Liver (tissue), 9 donors: ENCODE results near the gene DIP2B. TPM values are rescaled to one million over a fixed set of nuclear protein-coding genes. Genes with fewer than 3 reads are reported as not detected.

Source experiments
- DNase-seq: peaks from one replicate; pipeline ENCODE4 v3.0.0-alpha.2; 2017; ENCODE audit warnings: low spot score
- H3K27ac ChIP-seq, 2 donors: one replicate each; pipeline ENCODE4 v1.7.0; 2013; ENCODE audit warnings: inconsistent platforms in 2 of 2, low read length in 2 of 2, control low read depth in 1 of 2, low read depth in 1 of 2, mild to moderate bottlenecking in 1 of 2
- H3K27me3 ChIP-seq, 4 donors: one replicate each; pipeline versions ENCODE4 v1.6.1 to v1.7.0; 2013; ENCODE audit warnings: low read length in 3 of 4, inconsistent platforms in 1 of 4, mild to moderate bottlenecking in 1 of 4, moderate library complexity in 1 of 4; ENCODE audit not compliant: control insufficient read depth in 4 of 4, insufficient read depth in 4 of 4
- H3K36me3 ChIP-seq, 4 donors: one replicate each; pipeline versions ENCODE4 v1.6.1 to v1.7.0; 2013; ENCODE audit warnings: low read length in 3 of 4, mild to moderate bottlenecking in 3 of 4, low read depth in 1 of 4, moderate library complexity in 1 of 4; ENCODE audit not compliant: control insufficient read depth in 4 of 4, insufficient read depth in 3 of 4
- H3K4me1 ChIP-seq, 4 donors: one replicate each; pipeline versions ENCODE4 v1.6.1 to v1.7.0; 2013; ENCODE audit warnings: low read length in 3 of 4, mild to moderate bottlenecking in 3 of 4, moderate library complexity in 1 of 4; ENCODE audit not compliant: control insufficient read depth in 4 of 4, insufficient read depth in 4 of 4
- H3K4me3 ChIP-seq, 3 donors: one replicate each; pipeline versions ENCODE4 v1.6.1 to v1.7.0; 2013; ENCODE audit warnings: low read length in 3 of 3, control low read depth in 1 of 3, low read depth in 1 of 3, mild to moderate bottlenecking in 1 of 3
- H3K9ac ChIP-seq, 2 donors: one replicate each; pipeline ENCODE4 v1.7.0; 2013; ENCODE audit warnings: low read length in 2 of 2, mild to moderate bottlenecking in 2 of 2, moderate library complexity in 2 of 2, control low read depth in 1 of 2, low read depth in 1 of 2
- H3K9me3 ChIP-seq, 4 donors: one replicate each; pipeline versions ENCODE4 v1.6.1 to v1.7.0; 2013; ENCODE audit warnings: low read length in 3 of 4; ENCODE audit not compliant: control insufficient read depth in 4 of 4
- FOXA1 ChIP-seq: IDR thresholded peaks from 2 replicates; pipeline ENCODE4 v1.6.1; 2016; ENCODE audit warnings: antibody characterized with exemption
- FOXA2 ChIP-seq: IDR thresholded peaks from 2 replicates; pipeline ENCODE4 v1.6.1; 2016; ENCODE audit warnings: antibody characterized with exemption
- GABPA ChIP-seq, 2 donors: IDR thresholded peaks in 1 of 2; conservative IDR thresholded peaks in 1 of 2; 2 replicates each; pipeline ENCODE4 v1.6.1; 2016; ENCODE audit warnings: antibody characterized with exemption in 2 of 2, mild to moderate bottlenecking in 1 of 2, moderate library complexity in 1 of 2
- HNF4A ChIP-seq, 2 donors: conservative IDR thresholded peaks; 2 replicates each; pipeline ENCODE4 v1.6.1; 2016; ENCODE audit warnings: antibody characterized with exemption in 2 of 2, mild to moderate bottlenecking in 2 of 2
- HNF4G ChIP-seq: IDR thresholded peaks from 2 replicates; pipeline ENCODE4 v1.6.1; 2016; ENCODE audit warnings: antibody characterized with exemption
- JUND ChIP-seq, 2 donors: IDR thresholded peaks; 2 replicates each; pipeline ENCODE4 v1.6.1; 2016; ENCODE audit warnings: antibody characterized with exemption in 2 of 2
- RAD21 ChIP-seq, 2 donors: IDR thresholded peaks; 2 replicates each; pipeline ENCODE4 v1.6.1; 2016; ENCODE audit warnings: antibody characterized with exemption in 2 of 2, mild to moderate bottlenecking in 2 of 2
- RXRA ChIP-seq, 2 donors: IDR thresholded peaks; 2 replicates each; pipeline ENCODE4 v1.6.1; 2017 to 2018; ENCODE audit warnings: antibody characterized with exemption in 2 of 2, mild to moderate bottlenecking in 1 of 2
- SP1 ChIP-seq: IDR thresholded peaks from 2 replicates; pipeline ENCODE4 v1.6.1; 2018; ENCODE audit warnings: antibody characterized with exemption, mild to moderate bottlenecking
- TAF1 ChIP-seq: conservative IDR thresholded peaks from 2 replicates; pipeline ENCODE4 v1.6.1; 2016; ENCODE audit warnings: antibody characterized with exemption, mild to moderate bottlenecking
- YY1 ChIP-seq: IDR thresholded peaks from 2 replicates; pipeline ENCODE4 v1.6.1; 2016; ENCODE audit warnings: antibody characterized with exemption, mild to moderate bottlenecking
- WGBS: extraction: QIAGEN DNeasy Blood & Tissue Kit; methylation state at CpG from one replicate; pipeline ENCODE4 v1.1.7; 2013; 5-methylcytosine and 5-hydroxymethylcytosine counted together
- polyA plus RNA-seq, 2 donors: library from polyadenylated mRNA; stranded (reverse) in 1 of 2; unstranded in 1 of 2; fragments of 200-250 nt in 1 of 2; fragments of >200 nt in 1 of 2; fragmentation: Nextera tagmentation in 1 of 2; extraction: Ambion mirVana in 1 of 2; gene quantifications; one replicate each; pipeline versions ENCODE4 v1.2.1 to v1.2.3, GENCODE V29; 2013 to 2015
- total RNA-seq, 2 donors: library from RNA; depleted of rRNA; stranded (reverse); fragments of >200 nt; gene quantifications; one replicate each; pipeline ENCODE4 v1.2.3, GENCODE V29; 2014
- TF ChIP-seq, protein P1 (sequence below): IDR thresholded peaks from 2 replicates; pipeline ENCODE4 v1.6.1; 2016; ENCODE audit warnings: antibody characterized with exemption
- TF ChIP-seq, protein P2 (sequence below): IDR thresholded peaks from 2 replicates; pipeline ENCODE4 v1.6.1; 2016; ENCODE audit warnings: antibody characterized with exemption
- TF ChIP-seq, protein P3 (sequence below): fragments of 150-350 bp; IDR thresholded peaks from 2 replicates; pipeline ENCODE4 v1.5.1; 2017; ENCODE audit warnings: improper control_type of control experiment, low read depth, low read length; ENCODE audit not compliant: missing input control
- TF ChIP-seq, protein P4 (sequence below): IDR thresholded peaks from 2 replicates; pipeline ENCODE4 v1.6.1; 2016; ENCODE audit warnings: antibody characterized with exemption, mild to moderate bottlenecking
- donor health status: healthy.
- donor health status: healthy.
- donor health status: healthy.
- donor health status: healthy.
- donor health status: healthy.

DIP2B gene
- total and polyA plus RNA-seq, 4 donors: 4.8 to 30.7 (median 13.8) TPM

DNA sequence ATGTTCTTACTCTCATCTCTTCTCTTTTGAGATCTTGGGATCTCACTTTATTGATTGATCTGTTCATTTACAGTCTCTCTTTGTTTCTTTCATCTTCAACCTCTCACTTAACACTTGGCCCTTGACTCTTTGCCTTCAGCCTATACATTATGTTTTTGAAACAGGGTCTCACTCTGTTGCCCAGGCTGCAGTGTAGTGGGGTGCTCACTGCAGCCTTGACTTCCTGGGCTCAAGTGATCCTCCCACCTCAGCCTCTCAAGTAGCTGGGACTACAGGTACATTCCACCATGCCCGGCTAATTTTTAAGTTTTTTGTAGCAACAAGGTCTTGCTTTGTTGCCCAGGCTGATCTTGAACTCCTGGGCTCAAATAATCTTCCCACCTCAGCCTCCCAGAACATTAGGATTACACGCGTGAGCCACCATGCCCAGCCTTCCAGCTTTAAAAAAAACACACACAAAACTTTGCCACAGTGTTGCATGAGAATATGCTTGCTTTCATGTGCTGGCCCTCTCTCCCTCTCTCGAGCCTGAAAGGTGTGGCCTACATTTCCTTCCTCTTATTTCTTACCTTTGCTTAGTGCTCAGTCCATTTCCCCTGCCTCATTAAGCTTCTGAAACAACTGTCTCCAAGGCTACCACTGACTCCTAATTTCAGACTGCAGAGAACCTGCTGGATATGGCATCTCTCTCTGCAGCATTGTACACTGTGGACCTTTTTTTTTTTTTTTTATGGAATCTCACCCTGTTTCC is 9.9 kb downstream of the DIP2B start:
- Histone ChIP-seq H3K9me3 (no peaks in the 10 kb centered on the region), H3K27me3 (no peaks in the 10 kb centered on the region), H3K4me1 (peaks cover 1 to 34% (median 20%) of the 10 kb centered on the region in 4 donors), H3K36me3 (no peaks in the 10 kb centered on the region), H3K4me3 (no peak overlapping the region), H3K9ac (no peak overlapping the region), H3K27ac (no peak overlapping the region)
- no peak for DNase-seq
- WGBS: 83% methylated on average over 4 of the region's 4 CpGs
- TF ChIP-seq, protein P1, sequence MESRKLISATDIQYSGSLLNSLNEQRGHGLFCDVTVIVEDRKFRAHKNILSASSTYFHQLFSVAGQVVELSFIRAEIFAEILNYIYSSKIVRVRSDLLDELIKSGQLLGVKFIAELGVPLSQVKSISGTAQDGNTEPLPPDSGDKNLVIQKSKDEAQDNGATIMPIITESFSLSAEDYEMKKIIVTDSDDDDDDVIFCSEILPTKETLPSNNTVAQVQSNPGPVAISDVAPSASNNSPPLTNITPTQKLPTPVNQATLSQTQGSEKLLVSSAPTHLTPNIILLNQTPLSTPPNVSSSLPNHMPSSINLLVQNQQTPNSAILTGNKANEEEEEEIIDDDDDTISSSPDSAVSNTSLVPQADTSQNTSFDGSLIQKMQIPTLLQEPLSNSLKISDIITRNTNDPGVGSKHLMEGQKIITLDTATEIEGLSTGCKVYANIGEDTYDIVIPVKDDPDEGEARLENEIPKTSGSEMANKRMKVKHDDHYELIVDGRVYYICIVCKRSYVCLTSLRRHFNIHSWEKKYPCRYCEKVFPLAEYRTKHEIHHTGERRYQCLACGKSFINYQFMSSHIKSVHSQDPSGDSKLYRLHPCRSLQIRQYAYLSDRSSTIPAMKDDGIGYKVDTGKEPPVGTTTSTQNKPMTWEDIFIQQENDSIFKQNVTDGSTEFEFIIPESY: no peak
- TF ChIP-seq TAF1 (no peak), JUND (IDR thresholded peaks at IDR 0.05) (no peak), SP1 (no peak), YY1 (no peak), HNF4G (no peak), HNF4A (conservative IDR thresholded peaks at IDR 0.05) (no peak), RAD21 (IDR thresholded peaks at IDR 0.05) (no peak), FOXA1 (no peak)
- TF ChIP-seq, protein P2, sequence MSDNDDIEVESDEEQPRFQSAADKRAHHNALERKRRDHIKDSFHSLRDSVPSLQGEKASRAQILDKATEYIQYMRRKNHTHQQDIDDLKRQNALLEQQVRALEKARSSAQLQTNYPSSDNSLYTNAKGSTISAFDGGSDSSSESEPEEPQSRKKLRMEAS: no peak
- TF ChIP-seq, protein P3, sequence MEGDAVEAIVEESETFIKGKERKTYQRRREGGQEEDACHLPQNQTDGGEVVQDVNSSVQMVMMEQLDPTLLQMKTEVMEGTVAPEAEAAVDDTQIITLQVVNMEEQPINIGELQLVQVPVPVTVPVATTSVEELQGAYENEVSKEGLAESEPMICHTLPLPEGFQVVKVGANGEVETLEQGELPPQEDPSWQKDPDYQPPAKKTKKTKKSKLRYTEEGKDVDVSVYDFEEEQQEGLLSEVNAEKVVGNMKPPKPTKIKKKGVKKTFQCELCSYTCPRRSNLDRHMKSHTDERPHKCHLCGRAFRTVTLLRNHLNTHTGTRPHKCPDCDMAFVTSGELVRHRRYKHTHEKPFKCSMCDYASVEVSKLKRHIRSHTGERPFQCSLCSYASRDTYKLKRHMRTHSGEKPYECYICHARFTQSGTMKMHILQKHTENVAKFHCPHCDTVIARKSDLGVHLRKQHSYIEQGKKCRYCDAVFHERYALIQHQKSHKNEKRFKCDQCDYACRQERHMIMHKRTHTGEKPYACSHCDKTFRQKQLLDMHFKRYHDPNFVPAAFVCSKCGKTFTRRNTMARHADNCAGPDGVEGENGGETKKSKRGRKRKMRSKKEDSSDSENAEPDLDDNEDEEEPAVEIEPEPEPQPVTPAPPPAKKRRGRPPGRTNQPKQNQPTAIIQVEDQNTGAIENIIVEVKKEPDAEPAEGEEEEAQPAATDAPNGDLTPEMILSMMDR: no peak

DNA sequence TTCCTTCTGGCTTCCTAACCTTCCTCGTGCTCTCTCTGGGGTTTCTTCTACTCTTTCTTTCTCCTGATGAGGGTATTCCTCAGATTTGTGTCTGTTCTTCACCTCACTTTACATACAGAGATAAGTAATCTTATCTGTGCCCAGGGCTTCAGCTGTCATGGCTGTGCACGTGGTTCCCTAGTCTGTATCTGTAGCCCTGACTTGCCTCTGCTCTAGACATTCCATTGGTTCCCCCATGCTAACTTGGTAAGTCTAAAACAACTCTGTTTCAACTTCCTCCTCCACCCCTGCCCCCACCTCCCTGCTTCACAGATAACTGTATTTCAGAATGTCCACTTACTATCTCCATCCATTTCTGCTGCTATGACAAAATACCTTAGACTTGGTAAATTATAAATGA is 10.8 kb downstream of the DIP2B start:
- peaks cover 1 to 29% (median 17%) of the 10 kb centered on the region in 4 donors for H3K4me1 ChIP-seq
- H3K9ac ChIP-seq: no peak overlapping the region
- H3K9me3 ChIP-seq: no peaks in the 10 kb centered on the region
- H3K4me3 ChIP-seq: no peak overlapping the region
- TF ChIP-seq RAD21 (IDR thresholded peaks at IDR 0.05) (no peak), HNF4A (conservative IDR thresholded peaks at IDR 0.05) (no peak), RXRA (IDR thresholded peaks at IDR 0.05) (no peak), TAF1 (no peak), HNF4G (no peak), SP1 (no peak), FOXA1 (no peak), JUND (IDR thresholded peaks at IDR 0.05) (no peak), GABPA (IDR thresholded peaks at IDR 0.05 in 1 of 2, conservative IDR thresholded peaks at IDR 0.05 in 1 of 2) (no peak), FOXA2 (no peak)
- TF ChIP-seq, protein P2: no peak
- TF ChIP-seq, protein P1: no peak
- TF ChIP-seq, protein P3: no peak
- TF ChIP-seq, protein P4, sequence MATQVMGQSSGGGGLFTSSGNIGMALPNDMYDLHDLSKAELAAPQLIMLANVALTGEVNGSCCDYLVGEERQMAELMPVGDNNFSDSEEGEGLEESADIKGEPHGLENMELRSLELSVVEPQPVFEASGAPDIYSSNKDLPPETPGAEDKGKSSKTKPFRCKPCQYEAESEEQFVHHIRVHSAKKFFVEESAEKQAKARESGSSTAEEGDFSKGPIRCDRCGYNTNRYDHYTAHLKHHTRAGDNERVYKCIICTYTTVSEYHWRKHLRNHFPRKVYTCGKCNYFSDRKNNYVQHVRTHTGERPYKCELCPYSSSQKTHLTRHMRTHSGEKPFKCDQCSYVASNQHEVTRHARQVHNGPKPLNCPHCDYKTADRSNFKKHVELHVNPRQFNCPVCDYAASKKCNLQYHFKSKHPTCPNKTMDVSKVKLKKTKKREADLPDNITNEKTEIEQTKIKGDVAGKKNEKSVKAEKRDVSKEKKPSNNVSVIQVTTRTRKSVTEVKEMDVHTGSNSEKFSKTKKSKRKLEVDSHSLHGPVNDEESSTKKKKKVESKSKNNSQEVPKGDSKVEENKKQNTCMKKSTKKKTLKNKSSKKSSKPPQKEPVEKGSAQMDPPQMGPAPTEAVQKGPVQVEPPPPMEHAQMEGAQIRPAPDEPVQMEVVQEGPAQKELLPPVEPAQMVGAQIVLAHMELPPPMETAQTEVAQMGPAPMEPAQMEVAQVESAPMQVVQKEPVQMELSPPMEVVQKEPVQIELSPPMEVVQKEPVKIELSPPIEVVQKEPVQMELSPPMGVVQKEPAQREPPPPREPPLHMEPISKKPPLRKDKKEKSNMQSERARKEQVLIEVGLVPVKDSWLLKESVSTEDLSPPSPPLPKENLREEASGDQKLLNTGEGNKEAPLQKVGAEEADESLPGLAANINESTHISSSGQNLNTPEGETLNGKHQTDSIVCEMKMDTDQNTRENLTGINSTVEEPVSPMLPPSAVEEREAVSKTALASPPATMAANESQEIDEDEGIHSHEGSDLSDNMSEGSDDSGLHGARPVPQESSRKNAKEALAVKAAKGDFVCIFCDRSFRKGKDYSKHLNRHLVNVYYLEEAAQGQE: no peak
- no peak overlapping the region for H3K27ac ChIP-seq
- no peaks in the 10 kb centered on the region for H3K27me3 ChIP-seq
- H3K36me3 ChIP-seq: no peaks in the 10 kb centered on the region
- 81% methylated on average over 2 of the region's 2 CpGs for WGBS
- DNase-seq: no peak
